SIG-M5 (cell line): ENCODE measurements around the gene PPFIA4.

Source experiments
- DNase-seq: peaks from one replicate; lab custom pipeline; 2025; lab: John Stamatoyannopoulos, UW

The PPFIA4 gene

DNA sequence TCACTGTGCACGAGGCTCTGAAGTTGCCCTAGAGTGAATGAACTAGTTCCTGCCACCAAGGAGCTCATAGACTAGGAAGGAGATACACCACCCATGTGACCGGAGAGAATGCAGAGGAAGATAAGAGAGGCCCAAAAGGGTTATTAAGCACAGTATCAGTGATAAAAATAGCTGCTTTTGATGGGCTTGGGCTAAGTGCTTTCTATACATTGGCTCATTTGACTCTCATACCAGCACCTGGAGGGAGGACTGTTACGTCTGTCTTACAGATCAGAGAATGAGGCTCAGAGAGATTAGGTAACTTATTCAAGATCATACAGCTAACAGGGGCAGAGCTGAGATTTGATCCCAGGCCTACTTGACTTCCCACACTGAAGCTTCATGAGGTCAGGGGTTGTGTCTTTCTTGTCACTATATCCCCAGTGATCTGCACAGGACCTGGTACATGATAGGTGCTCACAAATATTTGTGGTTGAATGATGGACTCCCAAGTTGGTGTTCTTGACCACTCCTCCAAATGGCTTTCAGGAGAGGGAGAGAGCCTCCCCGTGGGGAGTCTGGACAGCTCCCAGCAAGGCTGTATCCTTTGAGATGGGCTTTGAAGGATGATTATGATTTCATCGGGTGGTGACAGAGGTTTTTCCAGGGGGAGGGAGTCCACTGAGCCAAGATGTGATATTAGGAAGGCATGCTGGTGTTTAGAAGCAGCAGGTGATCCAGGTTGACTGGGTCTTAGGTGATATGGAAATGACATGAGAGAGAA, 14.4 kb downstream of the PPFIA4 start:
- no peak for DNase-seq

DNA sequence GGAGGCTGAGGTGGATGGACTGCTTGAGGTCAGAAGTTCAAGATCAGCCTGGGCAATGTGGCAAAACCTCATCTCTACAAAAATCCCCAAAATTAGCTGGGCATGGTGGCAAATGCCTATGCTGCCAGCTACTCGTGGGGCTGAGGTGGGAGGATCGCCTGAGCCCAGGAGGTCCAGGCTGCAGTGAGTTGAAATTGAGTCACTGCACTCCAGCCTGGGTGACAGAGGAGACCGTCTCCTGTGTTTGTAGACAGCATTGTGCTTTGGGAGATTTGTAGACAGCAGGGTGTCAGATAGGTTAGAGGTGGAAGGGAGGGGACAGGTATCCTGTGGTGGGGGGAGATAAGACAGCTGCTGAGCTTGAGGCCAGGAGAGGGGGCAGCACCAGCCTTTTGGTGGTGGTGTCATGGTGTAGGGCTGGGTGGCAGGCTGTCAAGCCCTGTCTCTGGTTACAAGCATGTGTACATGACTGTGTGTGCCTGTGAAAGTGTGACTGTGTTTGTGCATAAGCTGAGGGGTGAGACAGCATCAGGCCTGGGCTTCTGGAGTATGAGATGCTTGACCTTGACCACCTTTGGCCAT, 15.2 kb downstream of the PPFIA4 start:
- no peak for DNase-seq

DNA sequence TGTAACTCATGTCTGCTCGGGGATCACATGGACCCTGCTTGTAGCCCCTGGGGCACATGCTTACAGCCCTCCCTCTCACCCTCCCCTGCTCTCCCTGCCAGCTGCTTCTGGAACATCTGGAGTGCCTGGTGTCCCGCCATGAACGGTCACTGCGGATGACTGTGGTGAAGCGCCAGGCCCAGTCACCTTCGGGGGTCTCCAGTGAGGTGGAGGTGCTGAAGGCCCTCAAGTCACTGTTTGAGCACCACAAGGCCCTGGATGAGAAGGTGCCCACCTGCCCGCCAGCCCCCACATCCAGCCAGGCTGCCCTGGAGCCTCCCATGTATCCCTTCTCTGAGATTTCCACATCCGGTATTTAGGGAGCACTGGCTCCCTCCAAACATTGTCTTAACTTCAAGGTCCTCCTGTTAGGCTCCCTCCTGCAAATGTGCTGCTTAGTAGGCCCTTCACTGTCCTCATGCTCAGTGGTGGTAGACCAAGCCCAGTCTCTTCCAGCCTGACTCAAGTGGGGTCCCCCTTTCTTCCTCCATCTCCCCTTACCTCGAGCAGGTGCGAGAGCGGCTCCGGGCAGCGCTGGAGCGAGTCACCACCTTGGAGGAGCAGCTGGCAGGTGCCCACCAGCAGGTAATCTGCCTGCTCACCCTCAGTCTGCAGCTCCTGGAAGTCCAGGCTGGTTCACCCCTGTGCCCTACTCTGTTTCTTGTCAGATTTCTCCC, 17.7 kb downstream of the PPFIA4 start:
- no peak for DNase-seq

DNA sequence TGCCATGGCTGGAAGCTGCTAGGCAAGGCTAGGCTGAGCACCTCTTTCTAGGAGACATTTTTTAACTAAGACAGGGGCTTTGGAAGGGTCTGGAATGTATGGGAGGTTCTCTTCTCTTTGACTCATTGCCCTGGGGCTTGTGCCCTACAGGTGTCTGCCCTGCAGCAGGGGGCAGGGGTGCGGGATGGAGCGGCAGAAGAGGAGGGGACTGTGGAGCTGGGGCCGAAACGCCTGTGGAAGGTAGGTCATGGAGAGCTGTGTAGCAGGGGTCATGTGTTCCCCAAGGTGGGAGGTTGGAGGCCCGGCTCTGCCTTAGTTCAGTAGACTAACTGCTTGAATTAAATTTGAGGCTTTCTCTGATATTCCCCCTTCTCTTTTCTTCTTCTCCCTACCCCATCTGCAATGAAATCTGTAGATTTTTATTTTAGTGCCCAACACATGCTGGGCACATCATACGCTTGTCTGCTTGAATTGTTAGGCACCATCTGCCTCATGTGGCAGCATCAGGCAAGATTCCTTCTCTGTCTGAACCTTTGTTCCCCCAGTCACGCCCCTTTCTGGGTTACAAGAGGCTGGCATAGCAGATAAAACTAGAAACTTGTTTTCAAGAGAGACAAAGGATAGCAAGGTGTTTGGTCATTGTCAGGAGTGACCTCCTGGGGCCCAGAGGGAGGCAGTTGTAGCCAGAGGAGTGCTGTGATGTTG, 18.4 kb downstream of the PPFIA4 start:
- DNase-seq: no peak

DNA sequence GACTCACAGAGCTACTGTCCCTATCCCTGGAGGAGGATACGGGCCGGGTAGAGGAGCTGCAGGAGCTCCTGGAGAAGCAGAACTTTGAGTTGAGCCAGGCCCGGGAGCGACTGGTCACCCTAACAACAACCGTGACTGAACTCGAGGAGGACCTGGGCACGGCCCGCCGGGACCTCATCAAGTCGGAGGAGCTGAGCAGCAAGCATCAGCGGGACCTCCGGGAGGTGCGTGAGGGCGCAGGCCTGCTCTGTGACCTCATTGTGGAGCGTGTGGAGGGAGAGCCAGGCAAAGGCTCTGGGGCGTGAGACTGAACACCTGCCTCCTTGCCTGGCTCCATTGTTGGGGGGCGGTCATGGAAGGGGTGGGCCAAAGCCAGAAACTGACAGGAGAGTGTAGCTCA, 19.0 kb downstream of the PPFIA4 start:
- DNase-seq: no peak

DNA sequence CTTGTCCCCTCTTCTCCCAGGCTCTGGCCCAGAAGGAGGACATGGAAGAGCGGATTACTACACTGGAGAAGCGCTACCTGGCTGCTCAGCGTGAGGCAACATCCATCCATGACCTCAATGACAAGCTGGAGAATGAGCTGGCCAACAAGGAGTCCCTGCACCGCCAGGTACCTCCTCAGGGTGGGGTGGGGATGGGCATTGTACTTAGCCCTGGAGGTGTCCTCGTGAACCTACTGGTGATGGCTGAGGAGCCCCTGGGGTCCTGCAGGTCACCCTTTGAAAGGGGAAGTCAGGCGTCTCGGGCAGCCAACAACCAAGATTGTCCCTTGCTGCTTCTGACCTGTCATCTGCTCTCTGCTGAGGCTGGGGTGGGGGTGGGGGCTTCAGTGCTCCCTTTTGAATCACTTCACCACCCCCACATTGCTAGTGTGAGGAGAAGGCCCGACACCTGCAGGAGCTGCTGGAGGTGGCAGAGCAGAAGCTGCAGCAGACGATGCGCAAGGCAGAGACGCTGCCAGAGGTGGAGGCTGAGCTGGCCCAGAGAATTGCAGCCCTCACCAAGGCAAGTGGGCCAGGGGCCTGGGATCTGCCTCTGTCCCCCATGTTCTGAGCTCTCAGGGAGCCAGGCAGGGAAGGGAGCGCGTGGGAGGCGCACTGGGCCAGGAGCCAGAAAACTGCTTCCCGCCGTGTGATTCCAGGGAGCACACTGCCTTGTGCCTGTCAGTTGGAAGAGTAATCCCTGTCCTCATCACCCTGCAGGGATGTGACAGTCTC, 19.7 kb downstream of the PPFIA4 start:
- no peak for DNase-seq

DNA sequence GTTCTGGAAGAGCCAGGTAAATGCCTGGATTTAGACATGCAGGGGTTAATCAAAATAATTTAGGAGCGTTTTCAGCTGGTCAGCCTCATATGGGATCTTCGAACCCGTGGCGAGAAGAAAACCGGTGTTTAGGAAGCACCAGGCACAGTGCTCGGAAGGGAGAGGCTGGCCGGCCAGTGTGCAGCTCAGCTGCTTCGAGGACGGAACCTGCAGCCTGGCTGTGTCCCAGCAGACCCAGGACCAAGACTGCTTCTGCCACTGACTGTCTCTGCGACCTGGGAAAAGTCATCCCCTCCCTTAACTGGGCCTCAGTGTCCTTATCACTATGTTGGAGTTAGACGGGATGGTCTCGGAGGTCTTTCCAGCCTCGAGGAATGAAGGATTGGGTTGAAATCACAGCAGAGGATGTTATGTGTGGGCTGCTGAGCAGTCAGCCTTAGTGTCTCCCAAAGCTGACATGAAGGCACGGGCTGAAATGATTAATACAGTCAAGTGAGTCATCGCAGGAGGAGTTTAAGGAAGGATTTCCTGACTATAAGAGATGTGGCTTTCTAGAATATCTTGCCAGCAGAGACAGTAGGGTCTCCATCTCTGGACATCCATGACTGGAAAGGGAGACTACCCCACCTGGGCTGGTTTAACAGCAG, 20.8 kb downstream of the PPFIA4 start:
- DNase-seq: no peak

DNA sequence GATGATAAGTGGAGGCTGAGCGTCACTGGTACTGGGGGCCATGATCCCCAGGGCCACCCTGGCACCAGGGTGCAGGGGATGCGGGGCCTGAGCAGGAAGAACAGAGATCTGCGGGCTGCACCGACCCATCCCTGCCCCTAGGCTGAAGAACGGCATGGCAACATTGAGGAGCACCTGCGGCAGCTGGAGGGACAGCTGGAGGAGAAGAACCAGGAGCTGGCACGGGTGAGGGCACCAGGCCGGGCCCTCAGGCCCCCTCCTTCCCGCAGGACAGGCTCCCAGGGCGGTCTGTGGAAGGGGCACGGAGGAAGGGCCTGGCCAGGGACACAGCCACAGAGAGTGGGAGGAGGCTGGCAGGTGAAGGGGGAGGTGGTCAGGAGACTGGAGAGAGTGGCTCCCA, 21.8 kb downstream of the PPFIA4 start:
- DNase-seq: no peak

DNA sequence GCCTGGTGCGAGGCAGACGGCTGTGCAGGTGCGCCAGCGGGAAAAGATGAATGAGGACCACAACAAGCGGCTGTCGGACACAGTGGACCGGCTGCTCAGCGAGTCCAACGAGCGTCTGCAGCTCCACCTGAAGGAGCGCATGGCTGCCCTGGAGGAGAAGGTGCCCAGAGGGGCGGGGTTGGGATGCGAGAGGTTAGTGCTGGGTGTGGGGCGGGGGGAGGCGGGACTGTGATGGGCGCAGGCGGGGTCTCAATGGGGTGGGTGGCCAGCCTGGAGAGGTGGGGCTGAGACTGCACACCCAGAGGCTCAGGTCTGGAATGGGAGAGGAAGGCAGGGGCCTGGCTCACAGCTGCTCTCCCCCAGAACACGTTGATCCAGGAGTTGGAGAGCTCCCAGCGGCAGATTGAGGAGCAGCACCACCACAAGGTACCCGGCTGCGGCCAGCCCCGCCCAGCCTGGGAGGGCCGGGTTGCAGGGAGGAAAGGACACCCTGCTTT, 22.3 kb downstream of the PPFIA4 start:
- no peak for DNase-seq

DNA sequence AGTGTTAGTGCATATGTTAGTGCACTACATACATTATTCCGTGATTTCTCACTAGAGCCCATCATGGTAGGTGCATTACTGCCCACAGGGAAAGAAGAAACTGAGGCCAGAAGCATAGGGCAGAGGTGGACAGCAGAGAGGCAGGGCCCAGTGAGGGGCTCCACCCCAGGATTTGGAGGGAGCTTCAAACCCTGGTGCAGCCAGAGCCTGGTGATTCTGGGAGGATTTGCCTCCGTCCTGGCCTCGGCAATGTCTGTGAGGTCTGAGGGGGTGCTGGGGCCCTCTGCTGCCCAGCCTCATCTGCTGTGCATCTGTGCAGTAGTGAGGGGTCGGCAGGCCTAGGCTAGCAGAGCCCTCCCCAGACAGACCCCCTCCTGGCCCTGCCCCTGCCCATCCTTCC, 22.8 kb downstream of the PPFIA4 start:
- no peak for DNase-seq

DNA sequence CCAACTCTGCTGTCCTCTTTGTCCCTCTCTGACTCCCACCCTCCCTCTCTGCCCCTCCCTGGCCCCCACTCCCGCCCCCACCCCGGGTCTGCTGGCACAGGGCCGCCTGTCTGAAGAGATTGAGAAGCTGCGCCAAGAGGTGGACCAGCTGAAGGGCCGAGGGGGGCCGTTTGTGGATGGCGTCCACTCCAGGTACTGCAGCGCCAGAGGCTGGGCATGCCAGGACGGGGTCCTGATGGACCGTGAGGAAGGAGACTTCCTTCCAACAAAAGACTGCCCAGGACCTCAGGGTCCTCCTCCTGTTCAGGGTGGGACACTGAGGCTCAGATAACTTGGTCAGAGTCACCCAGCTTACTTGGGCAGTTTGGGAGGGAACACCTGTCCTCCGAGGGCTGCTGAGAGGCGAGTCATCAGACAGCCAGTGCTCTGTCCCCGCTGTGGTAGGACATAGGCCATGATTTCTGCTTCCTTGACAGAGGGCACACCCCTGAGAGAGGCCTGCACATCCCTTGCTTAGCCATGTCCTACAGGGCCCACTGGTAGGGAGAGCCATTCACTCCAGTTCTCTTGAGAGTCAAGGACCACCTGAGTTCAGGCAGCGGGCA, 23.4 kb downstream of the PPFIA4 start:
- no peak for DNase-seq

DNA sequence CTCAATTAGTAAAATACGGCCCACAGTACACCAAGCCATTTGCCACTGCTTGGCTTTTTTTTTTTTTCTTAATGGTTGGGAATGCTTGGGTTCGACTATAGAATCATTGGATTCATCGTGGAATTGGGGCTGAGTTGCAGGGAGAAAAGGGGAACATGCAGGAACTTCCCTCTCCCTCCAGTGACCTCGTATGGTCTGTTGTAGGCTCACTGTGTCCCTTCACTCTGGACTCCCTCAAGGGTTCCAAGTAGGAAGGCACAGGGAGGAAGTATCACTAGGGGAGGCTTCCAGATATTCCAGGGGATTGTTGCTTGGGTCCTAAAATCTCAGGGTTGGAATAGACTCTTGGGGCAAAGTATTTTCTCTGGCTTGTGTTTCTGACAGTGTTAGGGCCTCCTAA, 24.5 kb downstream of the PPFIA4 start:
- no peak for DNase-seq

DNA sequence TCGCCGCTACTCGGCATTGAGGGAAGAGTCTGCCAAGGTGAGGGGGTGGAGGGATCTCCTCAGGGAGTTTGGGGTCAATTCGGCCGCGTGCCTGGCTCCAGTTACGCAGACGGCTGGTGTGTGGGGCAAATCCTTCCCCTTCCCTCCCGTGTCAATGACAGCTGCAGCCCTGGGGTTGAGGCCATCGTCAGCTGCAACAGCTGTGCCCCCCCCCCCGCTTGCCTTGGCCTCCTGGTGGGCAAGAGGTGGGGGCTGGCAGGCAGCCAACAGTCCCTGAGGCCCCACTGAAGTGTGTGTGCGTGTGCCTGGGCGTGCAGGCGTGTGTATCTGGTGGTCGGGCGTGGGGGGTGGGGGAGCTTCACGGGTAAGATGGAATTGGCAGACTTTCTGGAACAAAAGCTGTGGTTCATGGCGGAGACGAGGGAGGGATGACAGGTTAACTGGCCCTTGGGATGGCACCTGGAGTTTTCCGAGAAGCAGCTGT, 25.6 kb downstream of the PPFIA4 start:
- no peak for DNase-seq

DNA sequence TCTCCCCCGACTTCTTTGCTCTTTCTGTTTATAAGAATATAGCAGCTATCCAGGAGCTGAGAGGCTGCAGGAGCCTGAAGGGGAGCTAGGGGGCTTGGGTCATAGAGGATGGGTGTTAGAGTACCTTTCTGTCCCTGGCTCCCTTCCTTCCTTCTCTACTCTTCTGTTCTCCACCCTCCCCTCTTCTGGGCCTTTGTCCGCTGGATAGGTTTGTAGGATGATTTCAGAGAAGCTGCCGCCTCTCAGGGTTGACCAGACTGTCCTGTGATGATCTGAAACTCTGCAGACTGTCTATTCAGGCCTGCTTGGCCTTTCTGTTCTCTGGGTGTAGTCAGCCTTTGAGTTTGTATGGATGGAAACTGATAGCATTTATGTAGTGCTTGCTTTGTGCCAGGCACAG, 26.3 kb downstream of the PPFIA4 start:
- no peak for DNase-seq

DNA sequence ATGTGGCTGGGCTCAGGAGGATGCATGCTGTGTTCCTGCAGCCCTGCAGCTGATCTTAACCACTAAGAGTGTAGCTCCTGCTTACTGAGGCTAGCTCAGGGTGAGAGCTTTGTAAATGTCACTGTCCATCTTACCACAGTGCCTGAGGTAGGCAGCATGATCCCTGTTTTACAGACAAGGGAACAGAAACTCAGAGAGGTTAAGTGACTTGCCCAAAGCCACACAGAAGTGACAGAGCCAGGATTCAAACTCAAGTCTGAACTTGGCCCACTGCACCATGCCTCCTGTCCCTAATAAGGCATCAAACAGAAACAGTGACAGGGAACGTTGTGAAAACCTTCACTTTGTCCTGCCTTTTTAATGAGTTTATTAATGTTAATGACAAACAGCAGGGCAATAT, 27.9 kb downstream of the PPFIA4 start:
- DNase-seq: no peak

DNA sequence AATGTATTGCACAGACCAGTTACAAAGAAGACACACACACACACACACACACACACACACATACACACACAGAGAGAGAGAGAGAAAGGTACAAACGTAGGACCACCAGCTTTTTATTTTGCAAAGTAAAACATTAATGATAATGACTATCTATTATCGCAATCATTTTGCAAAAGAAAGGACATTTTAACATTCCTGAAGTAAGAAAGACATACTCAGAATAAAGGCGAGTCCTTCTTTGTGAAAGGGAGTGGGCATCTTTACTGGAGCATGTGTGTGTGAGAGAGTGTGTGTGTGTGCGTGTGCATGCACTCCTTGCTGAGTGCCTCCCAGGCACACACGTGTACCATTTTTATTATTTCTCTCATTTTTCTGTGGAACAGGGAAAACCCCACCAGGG, 28.4 kb downstream of the PPFIA4 start:
- DNase-seq: no peak

DNA sequence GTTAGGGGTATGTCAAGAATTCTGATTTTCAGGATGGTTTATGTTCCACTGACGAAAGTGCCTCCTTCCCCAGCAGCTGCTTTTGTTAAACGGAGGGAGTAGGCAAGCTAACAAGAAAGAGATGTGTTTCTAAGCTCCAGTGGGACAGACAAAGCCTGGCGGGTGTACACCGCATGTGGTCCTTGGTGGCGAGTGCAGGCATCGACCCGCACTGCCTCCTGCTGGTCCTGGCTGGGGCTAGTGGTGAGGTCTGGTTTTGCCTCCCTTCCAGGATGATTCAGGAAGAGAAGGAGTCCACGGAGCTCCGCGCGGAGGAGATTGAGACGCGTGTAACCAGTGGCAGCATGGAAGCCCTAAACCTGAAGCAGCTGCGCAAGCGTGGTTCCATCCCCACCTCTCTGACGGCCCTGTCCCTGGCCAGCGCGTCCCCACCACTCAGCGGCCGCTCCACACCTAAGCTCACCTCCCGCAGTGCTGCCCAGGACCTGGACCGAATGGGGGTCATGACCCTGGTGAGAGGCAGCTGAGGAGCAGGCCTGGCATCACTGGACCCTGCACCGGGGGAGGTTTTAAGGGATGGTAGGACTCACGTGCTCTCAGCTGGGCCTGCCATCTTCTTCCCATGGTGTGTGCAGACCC, 29.0 kb downstream of the PPFIA4 start:
- DNase-seq: no peak

DNA sequence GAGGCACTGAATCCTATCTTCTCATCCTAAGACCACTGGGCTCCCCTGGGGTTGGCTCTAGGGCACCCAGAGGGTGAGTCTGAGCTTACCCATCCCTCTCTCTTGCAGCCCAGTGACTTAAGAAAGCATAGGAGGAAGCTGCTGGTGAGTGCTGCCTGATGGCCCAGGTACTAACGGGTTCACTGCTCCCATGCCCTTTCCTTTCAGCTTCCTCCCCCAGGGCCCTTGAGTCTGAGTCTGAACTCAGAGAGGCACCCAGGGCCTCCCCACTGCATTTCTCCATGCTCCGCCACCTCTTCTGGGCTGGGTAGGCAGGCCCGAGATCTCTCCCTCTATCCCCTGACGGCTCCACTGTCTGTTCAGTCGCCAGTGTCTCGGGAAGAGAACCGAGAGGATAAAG, 29.7 kb downstream of the PPFIA4 start:
- no peak for DNase-seq

DNA sequence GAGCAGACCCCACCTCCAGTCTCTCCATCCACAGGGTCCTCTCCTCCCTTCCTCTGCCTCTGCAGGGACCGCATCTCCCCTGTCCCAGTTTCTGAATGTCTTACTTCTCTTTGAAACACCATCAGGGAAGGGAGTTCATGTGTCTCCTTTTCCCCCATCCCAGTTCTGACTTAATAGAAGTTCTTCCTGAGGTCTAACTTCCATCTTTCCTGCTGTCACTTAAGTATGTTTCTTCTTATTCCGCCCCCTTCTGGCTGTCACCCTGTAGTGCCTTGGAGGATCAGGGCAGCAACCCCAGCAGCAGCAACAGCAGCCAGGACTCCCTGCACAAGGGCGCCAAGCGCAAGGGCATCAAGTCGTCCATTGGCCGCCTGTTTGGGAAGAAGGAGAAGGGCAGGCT, 30.2 kb downstream of the PPFIA4 start:
- DNase-seq: no peak
